GM13976 (cell line): ENCODE data around the gene TRMT11.

Experiments
- DNase-seq: peaks from one replicate; pipeline ENCODE4 v3.0.0; 2012; ENCODE audit warnings: low spot score
- in situ Hi-C: fragments of 300-500 bp; cut with MboI; formaldehyde crosslinking; loops from one replicate; pipeline ENCODE4 v1.12.0; 2022; ENCODE audit warnings: low sequenced_read_pairs, mixed read lengths, inconsistent platforms; ENCODE audit not compliant: unreplicated experiment
- TF ChIP-seq, protein P1 (sequence below): IDR thresholded peaks from 2 replicates; pipeline ENCODE4 v1.5.1; 2012; ENCODE audit warnings: borderline replicate concordance, mild to moderate bottlenecking; ENCODE audit not compliant: insufficient read depth; ENCODE audit errors: extremely low read depth, missing control alignments, control extremely low read depth

Gene TRMT11

DNA sequence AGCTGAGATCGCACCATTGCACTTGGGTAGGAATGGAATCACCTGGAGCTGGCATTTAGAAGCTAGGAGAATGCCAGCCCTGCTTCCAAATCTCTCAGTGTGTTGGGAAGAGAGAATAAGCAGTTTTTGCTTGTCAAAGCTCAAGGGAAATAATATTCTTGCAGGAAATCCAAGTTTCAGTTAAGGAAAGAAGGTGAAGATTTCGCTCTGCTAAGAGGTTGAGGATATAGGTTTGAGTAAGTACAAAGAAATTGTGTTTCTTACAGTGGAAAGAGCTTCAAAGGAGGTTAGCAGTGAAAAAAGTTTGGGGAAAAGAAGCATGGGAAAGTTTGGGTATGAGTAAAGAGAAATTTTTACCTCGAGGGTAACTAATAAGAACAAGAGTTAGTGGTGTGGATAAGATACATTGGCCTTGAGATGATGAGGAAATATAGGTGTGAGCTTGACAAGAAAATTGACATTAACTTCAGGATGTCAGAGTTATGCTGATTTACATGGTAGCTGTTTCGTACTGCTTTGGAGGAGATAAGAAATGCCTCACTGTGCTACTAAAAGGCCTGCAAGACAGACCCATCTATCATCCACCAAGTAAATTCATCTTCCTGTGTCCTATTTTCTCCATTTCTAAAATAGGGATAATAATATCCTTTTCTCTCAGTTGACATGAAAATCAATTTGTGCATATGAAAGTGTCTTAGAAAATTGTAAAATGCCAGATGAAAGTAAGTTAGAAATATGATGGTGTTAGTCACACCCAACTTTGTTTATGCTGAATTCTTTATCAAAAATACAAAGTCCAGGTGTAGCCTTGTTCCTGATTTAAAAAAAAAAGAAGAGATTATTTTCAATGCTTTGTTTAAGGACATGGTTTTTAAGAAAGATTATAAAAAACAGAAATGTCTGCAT is 42.6 kb upstream of the TRMT11 start:
- TF ChIP-seq, protein P1, sequence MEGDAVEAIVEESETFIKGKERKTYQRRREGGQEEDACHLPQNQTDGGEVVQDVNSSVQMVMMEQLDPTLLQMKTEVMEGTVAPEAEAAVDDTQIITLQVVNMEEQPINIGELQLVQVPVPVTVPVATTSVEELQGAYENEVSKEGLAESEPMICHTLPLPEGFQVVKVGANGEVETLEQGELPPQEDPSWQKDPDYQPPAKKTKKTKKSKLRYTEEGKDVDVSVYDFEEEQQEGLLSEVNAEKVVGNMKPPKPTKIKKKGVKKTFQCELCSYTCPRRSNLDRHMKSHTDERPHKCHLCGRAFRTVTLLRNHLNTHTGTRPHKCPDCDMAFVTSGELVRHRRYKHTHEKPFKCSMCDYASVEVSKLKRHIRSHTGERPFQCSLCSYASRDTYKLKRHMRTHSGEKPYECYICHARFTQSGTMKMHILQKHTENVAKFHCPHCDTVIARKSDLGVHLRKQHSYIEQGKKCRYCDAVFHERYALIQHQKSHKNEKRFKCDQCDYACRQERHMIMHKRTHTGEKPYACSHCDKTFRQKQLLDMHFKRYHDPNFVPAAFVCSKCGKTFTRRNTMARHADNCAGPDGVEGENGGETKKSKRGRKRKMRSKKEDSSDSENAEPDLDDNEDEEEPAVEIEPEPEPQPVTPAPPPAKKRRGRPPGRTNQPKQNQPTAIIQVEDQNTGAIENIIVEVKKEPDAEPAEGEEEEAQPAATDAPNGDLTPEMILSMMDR = no peak
- in situ Hi-C loops = no loop called here

DNA sequence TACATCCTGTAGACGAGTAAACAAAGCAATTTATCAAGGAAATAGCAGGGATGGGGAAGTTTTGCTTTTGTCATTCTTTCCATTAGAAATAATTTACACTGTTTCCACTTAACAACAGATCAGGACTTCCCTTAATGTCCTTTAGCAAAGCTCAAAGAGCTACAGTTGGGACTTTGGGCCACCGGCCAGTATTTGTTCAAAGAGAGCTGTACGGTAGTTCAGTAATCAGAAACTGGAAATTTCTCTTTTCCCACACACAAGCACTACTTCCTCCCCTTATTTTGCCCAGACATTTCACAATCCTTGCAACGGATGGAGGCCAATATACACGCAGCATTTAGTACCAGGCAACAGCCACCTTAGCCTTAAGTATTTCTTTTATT is 41.9 kb upstream of the TRMT11 start:
- TF ChIP-seq, protein P1 = no peak
- in situ Hi-C loops = no loop called here
- DNase-seq = no peak

More for the DNA sequence above, 42.6 kb upstream of the TRMT11 start:
- no peak for DNase-seq

DNA sequence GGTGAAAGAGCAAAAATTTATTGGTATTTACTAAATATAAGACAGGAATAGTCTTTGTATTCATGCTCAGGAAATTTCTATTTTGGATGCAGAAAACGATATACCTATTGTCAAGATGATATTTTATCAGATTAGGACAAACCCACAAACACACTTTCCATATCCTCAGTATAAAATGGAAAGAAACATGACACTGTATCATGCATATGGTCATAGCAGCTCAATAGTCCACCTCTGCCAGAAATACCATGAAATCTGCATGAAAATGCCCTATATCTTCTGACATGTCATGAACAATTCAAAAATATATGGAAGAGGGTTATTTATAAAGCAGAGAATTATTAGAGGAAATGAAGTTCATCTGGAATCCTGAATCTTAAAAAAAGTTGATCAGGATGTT is 41.4 kb upstream of the TRMT11 start:
- in situ Hi-C loops = no loop called here
- TF ChIP-seq, protein P1 = no peak

DNA sequence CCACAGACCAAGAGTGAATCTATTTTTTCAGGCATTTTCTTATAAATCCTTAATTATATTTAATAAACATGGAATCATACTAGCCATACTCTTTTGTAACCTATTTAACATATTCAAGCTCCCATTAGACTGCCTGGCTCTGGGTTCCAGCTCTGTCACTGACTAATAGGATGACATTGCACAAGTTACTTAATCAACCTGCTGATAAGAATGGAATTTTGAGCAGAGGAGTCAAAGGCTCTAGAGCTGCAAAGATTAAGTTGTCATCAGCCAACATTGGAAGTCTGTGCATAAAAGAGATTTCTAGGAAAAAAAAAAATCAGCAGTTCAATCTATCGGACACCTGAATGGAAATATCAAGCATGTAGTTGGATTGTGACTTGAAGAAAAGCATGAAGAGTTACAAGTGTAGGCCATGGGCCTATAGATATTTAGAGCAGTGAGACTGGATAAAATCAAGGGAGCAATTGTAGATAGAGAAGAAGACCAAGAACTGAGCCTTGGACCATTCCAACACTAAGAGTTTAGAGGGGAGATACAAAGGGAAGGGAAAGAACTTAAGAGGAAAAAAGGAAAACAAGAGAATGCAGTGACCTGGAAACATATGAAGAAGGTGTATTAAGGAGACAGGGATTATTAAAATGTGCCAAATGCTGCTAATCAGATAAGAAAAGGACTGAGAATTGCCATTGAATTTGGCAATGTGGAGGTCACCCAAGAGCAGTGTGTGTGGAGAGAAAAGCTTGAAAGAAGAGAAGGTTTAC is 40.8 kb upstream of the TRMT11 start:
- no peak for DNase-seq
- TF ChIP-seq, protein P1 = no peak
- in situ Hi-C loops = no loop called here

More for the DNA sequence above, 41.4 kb upstream of the TRMT11 start:
- no peak for DNase-seq

DNA sequence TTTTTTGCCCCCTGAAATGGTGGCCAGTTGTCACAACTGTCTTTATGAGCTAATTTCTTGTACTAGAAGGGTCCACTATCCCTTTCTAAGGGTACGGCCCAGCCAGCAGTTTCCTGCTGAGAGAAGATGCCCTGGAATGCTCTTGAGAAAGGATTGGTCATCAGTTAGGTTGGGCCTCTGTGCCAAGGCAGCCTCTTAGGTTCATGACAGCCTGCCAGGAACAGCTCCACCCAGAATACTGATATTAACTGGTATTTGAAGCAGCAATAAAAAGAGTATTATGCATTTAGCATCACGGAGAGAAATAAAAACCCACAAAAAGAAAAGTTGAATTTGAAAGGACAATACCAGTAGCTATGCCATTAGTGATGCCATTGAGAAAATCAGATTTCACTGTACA is 38.7 kb upstream of the TRMT11 start:
- in situ Hi-C loops = no loop called here
- DNase-seq = no peak
- TF ChIP-seq, protein P1 = no peak

DNA sequence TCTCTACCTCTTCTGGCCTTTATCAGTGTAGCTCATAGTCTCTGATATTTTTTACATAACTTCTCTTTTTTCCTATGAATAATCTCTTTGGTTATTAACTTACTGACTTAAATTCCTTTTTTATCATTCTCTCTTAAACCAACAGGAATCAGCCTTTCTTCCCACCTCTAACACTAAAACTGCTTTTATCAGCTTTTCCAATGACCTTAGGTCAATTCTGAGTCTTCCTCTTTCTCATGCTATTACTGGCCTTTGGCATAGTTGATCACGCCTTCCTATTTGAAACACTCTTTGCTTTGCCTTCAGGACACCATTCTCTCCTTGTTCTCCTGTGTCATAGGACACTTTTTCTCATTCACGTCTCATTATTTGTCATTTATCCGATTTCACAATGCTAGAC is 37.9 kb upstream of the TRMT11 start:
- no peak for DNase-seq
- in situ Hi-C loops = no loop called here
- TF ChIP-seq, protein P1 = no peak
